Esophagus muscularis mucosa (tissue), 3 donors: Measurements from ENCODE around the gene IFNGR1.

Experiments
- CTCF ChIP-seq, 3 experiments: fragments of 200-600 bp in 2 of 3; fragments of 450-650 bp in 1 of 3; sonication (generic) in 2 of 3; IDR thresholded peaks; one replicate each; pipeline ENCODE4 v1.5.1; 2017 to 2019; ENCODE audit warnings: antibody characterized with exemption in 3 of 3, mild to moderate bottlenecking in 2 of 3, moderate library complexity in 1 of 3
- POLR2A ChIP-seq: fragments of 450-650 bp; IDR thresholded peaks from one replicate; pipeline ENCODE4 v1.6.1; 2017; ENCODE audit warnings: antibody characterized with exemption, moderate library complexity, mild to moderate bottlenecking, low read depth
- POLR2AphosphoS5 ChIP-seq, 2 donors: sonication (generic); formaldehyde crosslinking; IDR thresholded peaks; one replicate each; pipeline ENCODE4 v1.6.1; 2017; ENCODE audit warnings: antibody characterized with exemption in 2 of 2

- TF ChIP-seq CTCF (IDR thresholded peaks at IDR 0.05) (no peak), POLR2A (no peak), POLR2AphosphoS5 (IDR thresholded peaks at IDR 0.05) (no peak)
Observed at GRCh38 chr6:137237413-137238170, 18.4 kb upstream of the IFNGR1 start.
